Aorta (tissue), 5 donors: ENCODE data around the gene ZNF362. TPM values are rescaled to one million over a fixed set of nuclear protein-coding genes. Genes with fewer than 3 reads are reported as not detected.
A peak's percentile ranks its signal among the peaks of the same experiment; 100 is the strongest.
"Not testable (repeated sequence)": the region's sequence is repeated elsewhere in the genome, so short reads cannot be mapped to it uniquely, and the experiment has no call there.

Experiments
- ATAC-seq: fragments of 200-7000 bp; cut with Tn5 transposase; one replicate; pipeline ENCODE4 v1.9.1; 2022; ENCODE audit warnings: moderate library complexity; ENCODE audit not compliant: low FRiP score
- DNase-seq, 2 donors: peaks; one replicate each; pipeline ENCODE4 v3.0.0-alpha.2; 2020
- H3K27ac ChIP-seq, 2 donors: one replicate each; pipeline ENCODE4 v1.5.1; 2013; ENCODE audit warnings: low read length in 2 of 2, mild to moderate bottlenecking in 2 of 2, moderate library complexity in 2 of 2, control low read depth in 1 of 2, inconsistent platforms in 1 of 2, low read depth in 1 of 2
- H3K27me3 ChIP-seq, 2 donors: one replicate each; pipeline ENCODE4 v1.6.1; 2013; ENCODE audit warnings: control low read depth in 1 of 2, low read length in 1 of 2, mild to moderate bottlenecking in 1 of 2, moderate library complexity in 1 of 2; ENCODE audit not compliant: insufficient read depth in 2 of 2, control insufficient read depth in 1 of 2
- H3K36me3 ChIP-seq, 2 donors: one replicate each; pipeline ENCODE4 v1.6.1; 2013; ENCODE audit warnings: control low read depth in 1 of 2, low read length in 1 of 2, mild to moderate bottlenecking in 1 of 2; ENCODE audit not compliant: insufficient read depth in 2 of 2, control insufficient read depth in 1 of 2
- H3K4me1 ChIP-seq, 2 donors: one replicate each; pipeline ENCODE4 v1.6.1; 2013; ENCODE audit warnings: low read length in 2 of 2, control low read depth in 1 of 2, mild to moderate bottlenecking in 1 of 2, moderate library complexity in 1 of 2; ENCODE audit not compliant: insufficient read depth in 2 of 2, control insufficient read depth in 1 of 2
- H3K4me3 ChIP-seq, 2 donors: one replicate each; pipeline ENCODE4 v1.5.1; 2013; ENCODE audit warnings: low read length in 2 of 2, control low read depth in 1 of 2, mild to moderate bottlenecking in 1 of 2
- H3K9me3 ChIP-seq: one replicate; pipeline ENCODE4 v1.6.1; 2013; ENCODE audit warnings: mild to moderate bottlenecking, low read length; ENCODE audit not compliant: control insufficient read depth
- WGBS, 2 donors: extraction: QIAGEN DNeasy Blood & Tissue Kit; methylation state at CpG; one replicate each; pipeline ENCODE4 v1.1.7; 2013; 5-methylcytosine and 5-hydroxymethylcytosine counted together
- intact Hi-C, 2 donors: fragments of 100-400 bp; cut with DNase I; formaldehyde crosslinking; loops; one replicate each; pipeline versions ENCODE4 v1.14.2 to v1.15.0; 2022
- polyA plus RNA-seq, 2 donors: library from polyadenylated mRNA; stranded (reverse); fragments of 200-250 nt; gene quantifications; one replicate each; pipeline ENCODE4 v1.2.3, GENCODE V29; 2013
- total RNA-seq, 2 donors: library from RNA; stranded (reverse); fragmentation: NEBNext Ultra II Directional; extraction: Animal tissue kit (Norgen Biotek cat#: 25700); gene quantifications; one replicate each; pipeline ENCODE4 v1.2.1, GENCODE V29; 2021
- donor health status: healthy with polysubstance abuse.
- donor health status: Bipolar disorder and iron deficiency.
- donor health status: DM: no; HTN: no; CAD: no.
- donor health status: DM: no; HTN: no; CAD: no.
- donor health status: DM: yes; HTN: yes; CAD: no.

ZNF362 gene
- total and polyA plus RNA-seq, 4 donors, result 12.4 to 44.0 (median 31.1) TPM

DNA sequence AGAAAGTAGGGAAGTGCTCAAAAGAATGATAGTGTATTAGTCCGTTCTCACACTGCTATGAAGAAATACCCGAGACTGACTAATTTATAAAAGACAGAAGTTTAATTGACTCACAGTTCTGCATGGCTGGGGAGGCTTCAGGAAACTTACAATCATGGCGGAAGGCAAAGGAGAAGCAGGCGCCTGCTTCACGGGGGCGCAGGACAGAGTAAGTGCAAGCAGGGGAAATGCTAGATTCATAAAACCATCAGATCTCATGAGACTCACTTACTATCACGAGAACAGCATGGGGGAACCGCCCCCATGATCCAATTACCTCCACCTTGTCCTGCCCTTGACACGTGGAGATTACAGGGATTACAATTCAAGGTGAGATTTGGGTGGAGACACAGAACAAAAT is 16.9 kb upstream of the ZNF362 start:
- 69 to 72% methylated on average over 9 of the region's 9 CpGs for WGBS, 2 donors
- DNase-seq, result peak in 1 of 2 donors; percentile 20
- intact Hi-C loops, H3K27me3 ChIP-seq, H3K4me1 ChIP-seq, H3K4me3 ChIP-seq, H3K36me3 ChIP-seq, H3K27ac ChIP-seq, H3K9me3 ChIP-seq, ATAC-seq: not testable (repeated sequence)

DNA sequence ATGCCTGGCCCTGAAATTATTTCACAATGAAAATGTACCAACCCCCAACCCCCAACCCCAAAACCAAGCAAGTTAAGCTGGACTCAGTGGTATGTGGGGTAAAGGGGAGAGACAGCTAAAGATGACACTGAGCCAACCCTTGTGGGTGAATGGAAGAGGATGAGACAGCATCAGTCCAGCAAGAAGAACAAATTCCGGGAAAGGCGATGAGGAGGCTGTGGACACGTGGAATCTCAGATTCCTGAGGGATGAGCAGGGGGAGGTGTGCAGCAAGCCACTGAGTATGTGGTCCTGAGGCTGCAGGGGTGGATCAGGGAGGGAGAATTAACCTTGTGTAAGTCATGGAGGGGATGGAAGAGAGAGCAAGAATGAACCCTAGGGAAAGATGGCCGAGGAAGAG is 14.4 kb upstream of the ZNF362 start:
- Histone ChIP-seq H3K36me3 (no peaks in the 10 kb centered on the region), H3K27me3 (no peaks in the 10 kb centered on the region), H3K4me1 (no peaks in the 10 kb centered on the region), H3K4me3 (no peak overlapping the region), H3K27ac (no peak overlapping the region), H3K9me3 (no peaks in the 10 kb centered on the region)
- DNase-seq (peak in 1 of 2 donors; percentile 12), ATAC-seq (no peak)
- WGBS, 2 donors, result 86% methylated on average over 4 of the region's 4 CpGs
- intact Hi-C loops, result no loop called here

DNA sequence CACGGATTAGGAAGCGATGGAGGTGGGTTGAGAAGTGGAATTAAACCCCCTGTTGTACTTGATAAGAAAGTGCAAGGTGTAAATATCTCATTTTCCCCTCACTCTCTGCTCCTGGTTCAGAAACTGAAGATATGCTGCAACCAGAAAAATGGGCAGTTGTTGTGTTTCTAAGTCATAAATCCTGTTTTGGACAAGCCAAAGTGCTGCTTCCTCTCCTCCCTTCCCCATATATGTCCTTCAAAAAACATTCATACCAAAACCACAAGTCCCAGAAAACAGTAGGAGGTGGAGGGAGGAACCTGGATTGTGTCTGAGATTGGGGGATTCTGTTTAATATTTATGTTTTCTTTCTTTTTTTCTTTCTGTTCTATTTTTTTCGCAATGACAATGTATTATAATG is 13.6 kb upstream of the ZNF362 start:
- DNase-seq (no peak), ATAC-seq (no peak)
- H3K4me1 ChIP-seq, result no peaks in the 10 kb centered on the region
- intact Hi-C loops, result no loop called here
- H3K36me3 ChIP-seq, result no peaks in the 10 kb centered on the region
- H3K27ac ChIP-seq, result no peak overlapping the region
- H3K9me3 ChIP-seq, result no peaks in the 10 kb centered on the region
- WGBS, 2 donors, result 51 to 84% methylated on average over 2 to 3 of the region's 3 CpGs
- no peaks in the 10 kb centered on the region for H3K27me3 ChIP-seq
- H3K4me3 ChIP-seq, result no peak overlapping the region

DNA sequence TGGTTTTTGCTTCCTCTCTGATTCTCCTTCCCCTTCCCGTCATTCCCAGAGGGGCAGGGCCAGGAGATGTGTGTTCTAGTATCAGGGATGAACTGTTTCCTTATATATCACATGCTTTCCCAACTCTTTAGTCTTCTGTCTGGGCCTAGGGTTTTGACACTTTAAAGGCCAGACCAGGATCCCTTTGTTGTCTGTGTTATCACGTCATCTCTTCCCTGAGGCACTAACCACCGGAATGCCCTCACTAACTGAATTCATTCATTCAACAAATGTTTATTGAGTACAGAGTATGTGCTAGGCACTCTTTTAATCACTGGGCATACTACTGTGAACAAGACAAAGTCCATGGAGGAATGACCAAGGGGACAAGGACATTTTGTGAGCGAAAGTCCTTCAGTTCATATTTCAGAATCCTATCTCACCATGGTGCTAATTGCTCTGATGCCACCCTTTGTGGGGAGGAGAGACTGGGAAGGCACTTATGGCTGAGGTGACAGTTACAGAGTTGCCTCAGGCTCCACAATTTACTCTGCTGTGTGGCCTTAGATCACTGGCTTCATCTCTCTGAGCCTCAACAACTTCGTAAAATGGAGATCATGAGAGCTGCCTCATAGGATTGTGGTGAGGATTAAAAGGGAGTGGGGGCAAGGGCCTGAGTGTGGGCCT is 12.0 kb upstream of the ZNF362 start:
- no peaks in the 10 kb centered on the region for H3K9me3 ChIP-seq
- DNase-seq (peak in 1 of 2 donors; percentile 0), ATAC-seq (no peak)
- H3K36me3 ChIP-seq, result no peaks in the 10 kb centered on the region
- no peaks in the 10 kb centered on the region for H3K27me3 ChIP-seq
- H3K4me1 ChIP-seq, result no peaks in the 10 kb centered on the region
- H3K4me3 ChIP-seq, result no peak overlapping the region
- 91 to 94% methylated on average over 5 of the region's 5 CpGs for WGBS, 2 donors
- intact Hi-C loops, result no loop called here
- no peak overlapping the region for H3K27ac ChIP-seq

DNA sequence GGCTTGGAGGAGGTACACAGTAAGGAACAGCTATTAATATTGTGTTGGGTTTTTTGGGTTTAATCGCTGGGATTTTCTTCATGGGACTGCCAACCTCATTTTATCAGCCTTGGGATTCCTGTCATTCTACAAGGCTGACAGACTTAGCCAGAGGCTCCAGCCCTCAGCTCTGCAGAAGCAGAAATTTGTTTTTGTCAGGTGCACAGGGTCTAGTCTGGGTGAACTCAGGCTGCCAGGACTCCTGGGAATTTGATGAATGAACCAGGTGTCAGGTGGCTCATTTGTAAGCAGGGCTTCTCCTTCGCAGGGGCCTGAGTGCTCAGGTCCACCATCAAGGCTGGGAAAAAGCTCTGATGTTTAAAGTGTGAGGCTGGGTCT is 11.5 kb upstream of the ZNF362 start:
- H3K36me3 ChIP-seq, result no peaks in the 10 kb centered on the region
- no peaks in the 10 kb centered on the region for H3K4me1 ChIP-seq
- H3K27ac ChIP-seq, result no peak overlapping the region
- no peaks in the 10 kb centered on the region for H3K27me3 ChIP-seq
- intact Hi-C loops, result no loop called here
- ATAC-seq (no peak), DNase-seq (peak in 1 of 2 donors; percentile 10)
- 44 to 61% methylated on average over 2 of the region's 2 CpGs for WGBS, 2 donors
- H3K4me3 ChIP-seq, result no peak overlapping the region
- H3K9me3 ChIP-seq, result no peaks in the 10 kb centered on the region

DNA sequence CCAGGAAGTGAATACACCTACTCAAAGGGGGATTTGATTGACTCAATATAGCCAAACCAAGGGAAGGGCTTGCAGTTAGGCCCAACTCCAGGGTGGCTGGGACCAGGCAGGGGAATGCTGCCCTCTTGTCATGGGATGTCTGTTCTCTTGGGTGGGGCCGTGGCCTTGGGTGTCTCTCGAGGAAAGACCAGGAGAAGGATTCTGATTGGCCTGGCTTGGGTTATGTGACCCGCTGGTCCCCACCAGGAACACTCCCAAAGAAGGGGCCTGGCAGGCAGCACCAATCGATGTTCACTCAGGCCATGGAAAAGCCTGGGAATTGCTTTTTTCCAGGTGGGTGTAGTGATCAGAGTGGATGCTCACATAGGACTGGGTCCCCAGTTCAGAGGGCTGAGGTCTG is 10.1 kb upstream of the ZNF362 start:
- no peak overlapping the region for H3K4me3 ChIP-seq
- ATAC-seq (no peak), DNase-seq (peak in 1 of 2 donors; percentile 61)
- no peaks in the 10 kb centered on the region for H3K4me1 ChIP-seq
- no peaks in the 10 kb centered on the region for H3K27me3 ChIP-seq
- no peaks in the 10 kb centered on the region for H3K36me3 ChIP-seq
- H3K9me3 ChIP-seq, result no peaks in the 10 kb centered on the region
- H3K27ac ChIP-seq, result no peak overlapping the region
- WGBS, 2 donors, result 81 to 91% methylated on average over 4 of the region's 4 CpGs
- intact Hi-C loops, result no loop called here

DNA sequence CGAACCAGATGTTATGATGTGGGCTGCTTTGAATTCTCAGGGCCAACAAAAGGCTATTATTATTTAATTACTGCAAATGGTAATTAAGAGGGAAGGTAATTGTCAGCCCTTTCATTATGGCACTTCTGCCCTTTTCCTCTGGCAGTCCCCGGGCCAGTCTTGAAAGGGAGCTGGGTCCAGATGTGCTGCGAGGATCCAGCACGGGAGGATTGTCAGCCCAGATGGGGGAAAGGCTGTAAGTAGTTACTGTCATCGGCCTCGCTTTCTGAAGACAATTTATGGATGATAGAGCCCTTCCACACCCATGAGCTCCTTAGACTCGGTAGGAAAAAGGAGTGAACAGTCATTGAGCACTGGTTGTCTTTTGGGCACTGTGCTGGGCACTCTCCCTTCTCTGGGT is 8.7 kb upstream of the ZNF362 start:
- peak in 1 of 2 donors; percentile 5 for DNase-seq
- 84 to 87% methylated on average over 7 of the region's 7 CpGs for WGBS, 2 donors
- Histone ChIP-seq H3K9me3 (no peaks in the 10 kb centered on the region), H3K4me1 (no peaks in the 10 kb centered on the region), H3K36me3 (no peaks in the 10 kb centered on the region), H3K4me3 (no peak overlapping the region), H3K27ac (no peak overlapping the region), H3K27me3 (no peaks in the 10 kb centered on the region)
- no peak for ATAC-seq
- intact Hi-C loops, result no loop called here

DNA sequence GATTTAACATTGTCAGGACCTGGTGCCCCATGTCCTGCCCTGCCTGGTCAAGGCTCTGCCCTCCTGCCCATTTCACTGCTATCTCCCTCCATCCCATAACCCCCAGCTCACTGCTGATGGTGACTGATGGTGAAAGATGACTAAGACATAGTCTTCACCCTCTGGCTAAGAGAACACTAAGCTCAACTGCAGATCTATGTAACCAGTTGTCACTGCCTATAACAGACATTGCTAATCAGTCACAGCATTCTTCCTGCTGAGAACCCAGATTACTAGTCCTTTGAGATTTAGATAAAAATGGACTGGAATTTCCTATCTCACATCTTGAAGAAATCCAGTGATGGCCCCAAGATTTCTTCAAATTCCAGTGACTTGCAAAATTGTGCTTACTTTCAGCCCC is 8.0 kb upstream of the ZNF362 start:
- H3K27me3 ChIP-seq, result no peaks in the 10 kb centered on the region
- no peak overlapping the region for H3K4me3 ChIP-seq
- intact Hi-C loops, result no loop called here
- H3K27ac ChIP-seq, result no peak overlapping the region
- H3K9me3 ChIP-seq, result no peaks in the 10 kb centered on the region
- ATAC-seq (no peak), DNase-seq (peak in 1 of 2 donors; percentile 4)
- H3K36me3 ChIP-seq, result no peaks in the 10 kb centered on the region
- H3K4me1 ChIP-seq, result no peaks in the 10 kb centered on the region

DNA sequence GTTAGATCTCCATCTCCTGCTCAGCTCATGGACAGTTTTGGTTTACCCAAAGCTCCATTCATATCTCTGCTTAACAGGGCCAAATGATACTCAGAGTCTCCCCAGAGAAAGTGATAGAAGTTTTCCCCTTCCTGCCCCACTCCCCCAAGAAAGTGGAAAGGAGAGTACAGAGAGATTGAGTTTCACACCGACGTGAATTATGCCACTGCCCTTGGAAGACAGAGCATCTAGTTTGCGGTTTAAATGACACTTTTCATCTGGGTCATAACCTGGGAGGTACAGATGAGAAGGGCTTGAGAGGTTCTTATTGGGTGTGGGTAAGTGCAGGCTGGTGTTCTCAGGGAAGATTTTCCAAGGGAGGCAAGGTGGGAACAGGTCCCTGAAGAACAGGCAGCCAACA is 6.9 kb upstream of the ZNF362 start:
- no peaks in the 10 kb centered on the region for H3K4me1 ChIP-seq
- H3K27ac ChIP-seq, result no peak overlapping the region
- no peak overlapping the region for H3K4me3 ChIP-seq
- no peaks in the 10 kb centered on the region for H3K27me3 ChIP-seq
- WGBS, 2 donors, result 91 to 93% methylated on average over 3 of the region's 3 CpGs
- intact Hi-C loops, result no loop called here
- DNase-seq (no peak), ATAC-seq (no peak)
- H3K9me3 ChIP-seq, result no peaks in the 10 kb centered on the region
- no peaks in the 10 kb centered on the region for H3K36me3 ChIP-seq
